NCI-H69 (cell line): Measurements from ENCODE around the gene APOM.

Source experiments
- DNase-seq: peaks from one replicate; lab custom pipeline; 2025; lab: John Stamatoyannopoulos, UW

Gene APOM

DNA sequence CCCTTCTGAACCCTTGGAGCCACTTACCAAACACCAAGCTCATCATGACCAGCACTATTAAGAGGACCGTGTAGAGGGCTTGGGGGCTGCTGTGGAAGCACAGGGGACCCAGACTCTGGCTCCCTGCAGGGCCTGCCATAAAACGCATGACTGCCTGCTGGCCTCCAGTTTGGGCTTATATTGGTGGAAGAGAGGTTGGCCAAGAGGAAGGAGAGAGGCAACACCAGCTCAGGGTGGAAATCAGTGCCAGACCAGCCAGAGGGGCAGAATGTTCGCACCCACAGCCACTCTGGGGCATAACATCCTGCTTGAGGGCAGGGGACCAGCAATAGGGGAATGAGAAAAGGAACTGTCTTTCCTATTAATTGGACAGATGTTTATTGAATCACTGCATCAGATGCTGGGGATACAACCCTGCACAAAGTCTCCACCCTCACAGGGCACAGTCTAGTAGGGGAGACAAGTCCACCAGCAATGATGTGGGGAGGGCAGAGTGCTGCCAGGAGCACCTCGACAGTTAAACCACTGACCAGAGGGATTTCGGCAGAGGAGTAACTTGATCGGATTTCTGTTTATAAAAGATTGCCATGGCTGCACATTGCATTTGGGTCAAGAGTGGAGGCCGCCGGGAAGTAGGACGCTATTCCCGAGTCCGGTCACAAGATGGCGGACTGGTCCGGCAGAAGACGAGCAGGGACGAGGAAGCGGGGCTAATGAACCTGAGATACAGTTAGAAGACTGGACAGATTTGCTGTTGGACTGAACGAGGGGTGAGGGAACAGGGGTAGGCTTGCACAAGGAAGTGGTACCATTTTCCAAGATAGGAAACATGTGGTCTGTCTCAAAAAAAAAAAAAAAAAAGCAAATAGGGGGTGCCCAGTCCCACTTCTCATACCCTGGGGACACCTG, 24.8 kb downstream of the APOM start, which contains the start of gene LY6G5C:
Gene LY6G5C, minus strand, starts transcription at position 842 of the 909 bp plus-strand sequence. Its CDS starts 694 bp downstream, at position 148.
- peak; percentile 94 for DNase-seq

GRCh38 chr6:31681135-31681671, 25.5 kb downstream of the APOM start:
- DNase-seq = peak; percentile 85

GRCh38 chr6:31683591-31683990, 27.9 kb downstream of the APOM start:
- no peak for DNase-seq

- no peak for DNase-seq
Measured at GRCh38 chr6:31686483-31686882, 30.8 kb downstream of the APOM start.

DNA sequence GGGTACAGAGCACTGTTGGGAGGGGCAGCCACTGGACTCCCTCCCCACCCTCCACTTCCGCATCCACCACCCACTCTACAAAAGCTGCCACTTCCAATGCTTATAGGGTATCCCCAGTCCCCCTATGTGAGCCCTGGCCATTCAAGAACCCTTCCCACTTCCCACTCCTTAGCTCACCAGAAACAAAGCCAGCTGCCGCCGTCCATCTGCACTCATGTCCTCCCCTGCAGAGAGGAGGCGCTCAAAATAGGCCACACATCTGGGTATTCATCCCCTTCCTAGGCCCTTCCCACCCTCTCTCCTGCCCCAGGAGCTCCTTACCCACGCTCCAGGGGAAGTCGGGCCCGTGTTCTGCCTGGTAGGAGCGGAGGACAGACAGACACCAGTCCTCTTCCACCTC, 31.6 kb downstream of the APOM start:
- no peak for DNase-seq

DNA sequence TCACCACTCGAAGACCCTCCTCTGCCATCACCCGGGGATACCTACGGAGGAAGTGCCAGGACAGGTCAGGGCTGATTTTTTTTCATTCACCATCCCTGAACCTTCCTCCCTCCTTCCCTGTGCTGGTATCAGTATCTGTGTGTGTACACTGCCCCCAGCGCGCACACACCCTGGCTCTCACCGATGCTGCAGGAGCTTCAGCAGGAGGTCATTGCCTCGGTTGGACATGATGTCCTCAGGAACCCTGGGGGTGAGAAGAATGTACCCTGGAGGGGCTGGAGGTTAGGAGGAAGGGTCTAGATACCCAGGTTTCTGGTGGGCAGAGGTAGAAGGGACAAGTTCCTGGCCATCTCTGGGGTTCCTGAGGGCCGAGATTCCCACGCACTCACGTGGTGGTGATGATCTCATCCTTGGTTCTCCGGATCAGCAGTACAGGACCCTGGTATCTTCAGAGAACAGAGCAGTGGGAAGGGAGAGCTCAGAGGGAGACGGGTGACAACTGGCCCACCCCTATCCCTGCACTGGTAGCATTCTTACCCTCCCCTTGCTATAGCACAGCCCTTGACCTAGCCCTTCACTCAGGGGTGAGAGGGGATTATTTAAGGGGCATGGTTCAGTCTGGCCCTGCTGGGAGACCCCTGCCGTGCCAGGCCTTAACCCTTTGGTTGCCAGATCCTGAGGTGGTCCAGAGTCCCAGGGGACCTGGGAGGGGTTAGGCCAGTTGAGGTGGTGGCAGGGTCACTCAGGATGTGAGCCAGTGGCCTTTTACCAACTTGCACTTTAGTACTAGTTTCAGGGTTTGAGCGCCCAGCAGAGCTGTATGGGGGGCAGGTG, 32.4 kb downstream of the APOM start:
- DNase-seq = no peak

DNA sequence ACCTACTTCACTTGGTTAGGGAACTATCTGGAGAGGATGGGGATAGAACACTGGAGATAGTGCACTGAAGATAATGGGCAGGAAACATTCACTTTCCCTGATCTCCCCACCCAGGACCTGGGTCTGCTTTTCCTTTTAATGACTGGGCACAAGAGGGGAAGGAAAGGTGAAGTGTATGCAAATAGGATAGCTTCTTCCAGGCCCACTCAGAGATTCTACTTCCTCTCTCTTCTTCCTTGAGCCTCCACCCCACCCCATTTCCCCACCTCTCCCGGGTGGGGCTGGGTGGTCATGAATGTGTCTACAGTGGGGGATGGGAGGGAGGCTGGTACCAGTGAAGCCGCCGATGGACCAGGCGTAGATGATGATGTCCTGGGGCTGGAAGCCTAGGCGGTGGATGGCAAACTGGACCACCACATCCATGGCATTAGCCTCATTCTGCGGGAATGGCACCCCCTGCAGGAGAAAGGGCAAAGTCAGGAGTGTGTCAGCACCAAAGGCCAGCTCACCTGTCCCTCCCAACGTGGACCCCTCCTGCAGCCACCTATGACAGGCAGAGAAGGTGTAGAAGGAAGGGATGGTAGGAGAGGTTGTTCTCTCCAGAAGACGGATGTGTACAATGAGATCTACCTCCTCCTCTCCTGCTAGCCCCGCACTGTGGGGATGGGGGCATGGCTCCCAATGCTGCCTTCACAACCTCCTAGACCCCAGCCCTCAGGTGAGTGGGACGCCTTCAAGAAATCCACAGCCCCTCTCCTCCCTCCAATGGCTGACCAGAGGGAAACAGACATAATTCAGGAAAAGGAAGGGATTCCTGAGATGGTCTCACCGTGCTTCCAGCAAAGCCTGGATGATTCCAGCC, 33.8 kb downstream of the APOM start:
- DNase-seq = no peak

GRCh38 chr6:31690231-31691077, 34.8 kb downstream of the APOM start:
- no peak for DNase-seq

GRCh38 chr6:31691078-31691463, 35.4 kb downstream of the APOM start:
- DNase-seq = no peak

DNA sequence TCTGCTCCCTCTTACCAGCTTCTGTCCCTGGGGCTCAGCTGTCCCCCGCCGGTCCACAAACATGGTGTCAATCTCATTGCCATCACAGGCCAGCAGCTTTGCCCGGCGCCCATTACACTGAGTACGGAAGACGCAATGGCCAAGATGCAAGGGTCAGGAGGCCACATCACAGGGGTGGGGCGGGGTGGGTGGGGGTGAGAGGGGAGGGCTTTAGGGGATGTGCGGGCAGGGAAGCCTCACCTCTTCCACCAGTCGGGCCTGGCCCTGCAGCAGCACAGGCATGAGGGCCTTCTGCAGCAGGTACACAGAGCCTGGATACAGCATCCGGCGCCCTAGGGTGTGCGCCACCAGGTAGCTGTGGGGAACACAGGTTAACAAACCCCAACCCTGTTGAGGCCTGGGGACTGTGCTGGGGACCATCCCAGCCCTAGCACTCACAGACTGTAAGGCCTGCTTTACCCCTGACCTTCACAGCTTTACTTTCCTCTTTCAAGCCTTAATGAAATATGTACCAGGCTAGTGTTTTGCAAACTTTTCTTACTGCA, 35.9 kb downstream of the APOM start:
- no peak for DNase-seq

DNA sequence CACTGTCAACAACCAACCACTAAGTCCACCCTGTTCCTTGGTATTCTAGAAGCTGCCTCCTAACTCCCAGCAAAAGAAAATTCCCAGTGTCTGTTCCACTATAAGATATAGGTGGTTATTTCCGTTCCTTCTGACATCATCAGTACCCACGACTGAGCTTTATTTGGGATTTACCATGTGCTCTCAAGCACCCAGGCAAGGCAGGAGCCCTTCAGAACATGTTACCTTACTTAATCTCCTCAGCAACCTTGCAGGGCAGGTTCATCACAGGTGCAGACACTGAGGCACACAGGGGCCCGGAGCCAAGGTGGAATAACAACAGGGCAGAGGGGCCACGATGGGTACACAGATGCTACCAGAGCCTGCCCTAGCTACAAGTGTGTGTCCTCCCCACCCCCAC, 36.7 kb downstream of the APOM start:
- DNase-seq = no peak

DNA sequence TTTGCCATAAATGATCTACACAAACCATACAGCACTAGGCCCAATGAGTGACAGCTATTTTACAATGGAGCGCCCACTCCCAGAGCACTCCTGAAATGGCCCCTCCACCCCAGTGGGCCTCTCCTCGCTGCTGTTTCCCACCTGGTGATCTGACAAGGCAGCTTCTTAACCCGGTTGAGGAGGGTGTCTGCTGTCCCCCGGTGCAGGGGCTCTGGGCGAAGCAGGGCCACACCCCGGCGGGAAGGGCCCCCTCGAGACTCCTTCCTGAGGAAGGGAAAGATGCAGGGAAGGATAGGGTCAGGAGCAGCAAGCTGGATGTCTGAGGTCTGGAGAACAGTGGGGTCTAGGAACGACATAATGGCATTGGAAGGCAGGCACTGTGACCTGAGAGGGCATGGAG, 37.2 kb downstream of the APOM start:
- DNase-seq = no peak

GRCh38 chr6:31693535-31693934, 37.8 kb downstream of the APOM start:
- DNase-seq = no peak

DNA sequence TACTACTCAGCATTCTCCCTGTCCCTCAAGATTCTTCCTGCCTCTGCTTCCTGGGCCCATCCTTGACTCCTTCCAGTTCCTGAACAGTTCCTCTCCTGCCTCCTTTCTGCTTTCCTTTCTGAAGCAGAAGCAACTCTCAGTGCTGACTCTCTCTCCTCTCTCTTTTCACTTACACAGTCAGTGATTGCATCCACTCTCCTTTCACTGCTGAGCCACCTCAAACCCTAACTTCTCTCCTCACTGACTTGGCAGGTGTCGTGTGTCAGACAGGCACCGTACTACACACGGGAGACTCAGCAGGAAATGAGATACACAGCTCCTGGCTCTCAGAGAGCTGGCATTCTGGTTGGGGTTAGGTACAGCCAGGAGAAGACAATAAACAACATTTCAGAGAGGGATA, 41.9 kb downstream of the APOM start:
- peak; percentile 69 for DNase-seq

- DNase-seq = no peak
Measured at GRCh38 chr6:31700740-31701401, 45.2 kb downstream of the APOM start.

GRCh38 chr6:31701666-31702404, 46.1 kb downstream of the APOM start:
- peak; percentile 77 for DNase-seq

DNA sequence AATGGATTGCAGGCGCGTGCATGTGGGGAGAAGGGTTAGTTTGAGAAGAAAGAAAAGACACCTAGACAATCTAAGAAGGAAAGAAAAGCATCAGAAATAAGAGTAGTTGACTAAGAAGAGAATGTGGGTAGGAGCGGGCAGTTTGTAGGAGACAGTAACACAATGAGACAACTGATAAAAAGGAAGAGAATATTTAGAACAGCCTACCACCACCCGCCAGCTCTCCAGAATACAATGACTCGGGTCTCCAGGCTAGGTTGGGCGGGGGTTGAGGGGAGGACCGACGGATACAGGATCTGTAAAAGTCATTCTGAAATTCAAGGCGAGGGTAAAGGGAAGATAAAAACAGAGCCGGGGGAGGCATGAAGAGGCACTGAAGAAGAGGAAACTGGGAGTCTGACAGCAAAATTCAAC, 46.7 kb downstream of the APOM start:
- no peak for DNase-seq

GRCh38 chr6:31702819-31703716, 47.4 kb downstream of the APOM start, which contains the start of gene ABHD16A:
Gene ABHD16A (minus strand): TSS chr6:31703324. CDS start chr6:31703281, 43 bp downstream.
- DNase-seq = peak; percentile 99
